C4-2B (cell line): ENCODE measurements around the gene WDR7.

Source experiments
- H3K27ac ChIP-seq: fragments of 450-650 bp; 2 replicates; pipeline ENCODE4 v1.5.1; 2017
- ZFX ChIP-seq: fragments of 450-650 bp; IDR thresholded peaks from 2 replicates; pipeline ENCODE4 v1.6.1; 2017
- TF ChIP-seq, protein P1 (sequence below): fragments of 450-650 bp; conservative IDR thresholded peaks from 2 replicates; pipeline ENCODE4 v1.5.1; 2017; ENCODE audit warnings: mild to moderate bottlenecking

The WDR7 gene

DNA sequence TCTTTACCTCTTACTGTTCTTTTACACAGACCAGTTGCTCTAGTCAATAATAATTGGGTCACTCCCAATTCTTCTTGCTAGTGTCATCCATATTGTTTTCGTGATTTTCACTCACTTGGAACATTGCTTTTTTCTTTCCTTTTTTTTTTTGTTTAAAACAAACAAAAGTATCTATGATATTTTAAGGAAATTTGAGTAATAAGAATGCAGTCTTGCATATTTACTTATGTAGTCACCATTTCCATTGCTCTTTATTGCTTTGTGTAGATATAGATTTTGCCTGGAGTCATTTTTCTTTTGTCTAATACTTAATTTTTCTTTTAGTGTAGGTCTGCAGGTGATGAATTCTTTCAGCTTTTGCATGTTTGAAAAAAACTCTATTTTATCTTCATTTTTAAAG lies 71.9 kb downstream of the WDR7 start:
- H3K27ac ChIP-seq: no peak overlapping the region
- TF ChIP-seq, protein P1, sequence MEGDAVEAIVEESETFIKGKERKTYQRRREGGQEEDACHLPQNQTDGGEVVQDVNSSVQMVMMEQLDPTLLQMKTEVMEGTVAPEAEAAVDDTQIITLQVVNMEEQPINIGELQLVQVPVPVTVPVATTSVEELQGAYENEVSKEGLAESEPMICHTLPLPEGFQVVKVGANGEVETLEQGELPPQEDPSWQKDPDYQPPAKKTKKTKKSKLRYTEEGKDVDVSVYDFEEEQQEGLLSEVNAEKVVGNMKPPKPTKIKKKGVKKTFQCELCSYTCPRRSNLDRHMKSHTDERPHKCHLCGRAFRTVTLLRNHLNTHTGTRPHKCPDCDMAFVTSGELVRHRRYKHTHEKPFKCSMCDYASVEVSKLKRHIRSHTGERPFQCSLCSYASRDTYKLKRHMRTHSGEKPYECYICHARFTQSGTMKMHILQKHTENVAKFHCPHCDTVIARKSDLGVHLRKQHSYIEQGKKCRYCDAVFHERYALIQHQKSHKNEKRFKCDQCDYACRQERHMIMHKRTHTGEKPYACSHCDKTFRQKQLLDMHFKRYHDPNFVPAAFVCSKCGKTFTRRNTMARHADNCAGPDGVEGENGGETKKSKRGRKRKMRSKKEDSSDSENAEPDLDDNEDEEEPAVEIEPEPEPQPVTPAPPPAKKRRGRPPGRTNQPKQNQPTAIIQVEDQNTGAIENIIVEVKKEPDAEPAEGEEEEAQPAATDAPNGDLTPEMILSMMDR: no peak
- TF ChIP-seq ZFX: no peak

DNA sequence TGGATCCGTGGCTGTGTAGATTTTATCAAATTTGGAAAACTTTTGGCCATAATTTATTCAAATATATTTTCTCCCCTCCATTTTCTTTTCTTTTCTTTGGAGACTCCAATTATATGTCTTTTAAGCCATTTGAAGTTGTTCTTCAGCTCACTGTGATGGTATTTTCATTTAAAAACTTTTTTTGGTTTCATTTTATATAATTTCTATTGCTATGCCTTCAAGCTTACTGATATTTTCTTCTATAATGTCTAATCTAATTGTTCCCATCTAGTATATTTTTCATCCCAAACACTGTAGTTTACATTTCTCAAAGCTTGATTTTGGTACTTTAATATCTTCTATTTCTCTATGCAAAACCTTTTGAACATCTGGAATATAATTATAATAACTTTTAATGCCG lies 72.5 kb downstream of the WDR7 start:
- TF ChIP-seq, protein P1: no peak
- no peak for TF ChIP-seq ZFX
- H3K27ac ChIP-seq: no peak overlapping the region

DNA sequence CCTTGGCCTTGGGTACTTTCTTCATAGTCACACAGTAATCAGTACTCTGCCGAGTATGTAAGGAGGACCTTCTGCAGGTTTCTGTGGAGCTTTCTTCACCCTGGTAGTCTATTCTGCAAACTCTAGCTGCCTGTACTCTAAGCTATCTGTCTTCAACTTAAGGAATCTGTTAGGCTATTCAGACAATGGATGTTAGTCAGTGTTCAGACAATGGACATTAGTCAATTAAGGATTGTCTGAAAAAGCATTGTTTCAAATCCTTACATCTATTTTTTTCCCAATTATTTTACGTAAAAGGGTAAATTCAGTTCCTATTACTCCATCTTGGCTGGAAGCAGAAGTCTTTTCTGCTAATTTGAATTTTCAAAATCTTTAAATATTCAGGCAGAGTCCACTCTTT lies 75.7 kb downstream of the WDR7 start:
- no peak overlapping the region for H3K27ac ChIP-seq
- TF ChIP-seq, protein P1: no peak
- no peak for TF ChIP-seq ZFX

DNA sequence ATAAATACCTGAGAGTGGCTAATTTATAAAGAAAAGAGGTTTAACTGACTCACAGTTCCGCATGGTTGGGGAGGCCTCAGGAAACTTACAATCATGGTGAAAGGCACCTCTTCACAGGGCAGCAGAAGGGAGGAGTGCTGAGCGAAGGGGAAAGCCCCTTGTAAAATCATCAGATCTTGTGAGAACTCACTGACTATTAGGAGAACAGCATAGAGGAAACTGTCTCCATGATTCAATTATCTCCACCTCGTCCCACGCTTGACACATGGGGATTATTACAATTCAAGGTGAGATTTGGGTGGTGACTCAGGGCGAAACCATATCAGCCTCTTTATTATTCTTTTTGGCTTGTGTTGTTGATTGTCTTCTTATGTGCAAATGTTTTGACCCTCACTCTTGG lies 76.2 kb downstream of the WDR7 start:
- TF ChIP-seq ZFX: no peak
- TF ChIP-seq, protein P1: no peak
- H3K27ac ChIP-seq: no peak overlapping the region

DNA sequence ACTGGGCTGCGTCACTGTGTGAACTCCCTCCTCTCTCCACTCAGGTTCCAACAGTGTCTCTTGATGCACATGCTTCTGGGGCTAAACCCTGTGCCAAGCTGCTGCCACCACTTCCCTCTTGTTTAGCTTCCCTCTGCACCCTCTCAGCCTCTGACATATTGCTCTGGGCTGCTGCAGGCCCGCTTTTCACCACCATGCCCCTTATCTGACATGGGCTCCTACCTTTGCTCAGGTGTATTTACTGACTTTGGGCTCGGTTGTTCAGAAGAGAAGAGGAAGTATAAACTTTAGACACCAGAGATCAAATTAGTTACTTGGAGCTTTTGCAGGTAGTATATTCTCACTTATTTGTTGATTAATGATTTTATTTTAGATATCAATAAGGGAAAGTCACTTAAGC lies 77.6 kb downstream of the WDR7 start:
- no peak for TF ChIP-seq ZFX
- TF ChIP-seq, protein P1: no peak
- no peak overlapping the region for H3K27ac ChIP-seq

DNA sequence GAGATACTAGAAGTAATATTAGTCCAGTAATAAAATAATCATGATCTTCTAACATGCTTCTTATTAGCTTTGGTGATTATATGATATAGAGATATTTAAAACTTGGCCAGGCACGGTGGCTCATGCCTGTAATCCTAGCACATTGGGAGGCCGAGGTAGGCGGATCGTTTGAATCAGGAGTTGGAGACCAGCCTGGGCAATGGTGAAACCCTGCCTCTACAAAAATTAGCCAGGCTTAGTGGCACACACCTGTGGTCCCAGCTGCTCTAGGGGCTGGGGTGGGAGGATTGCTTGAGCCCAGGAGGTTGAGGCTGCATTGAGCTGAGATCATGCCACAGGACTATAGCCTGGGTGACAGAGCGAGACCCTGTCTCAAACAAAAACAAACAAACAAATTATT lies 87.0 kb downstream of the WDR7 start:
- no peak for TF ChIP-seq ZFX
- TF ChIP-seq, protein P1: no peak
- H3K27ac ChIP-seq: no peak overlapping the region

DNA sequence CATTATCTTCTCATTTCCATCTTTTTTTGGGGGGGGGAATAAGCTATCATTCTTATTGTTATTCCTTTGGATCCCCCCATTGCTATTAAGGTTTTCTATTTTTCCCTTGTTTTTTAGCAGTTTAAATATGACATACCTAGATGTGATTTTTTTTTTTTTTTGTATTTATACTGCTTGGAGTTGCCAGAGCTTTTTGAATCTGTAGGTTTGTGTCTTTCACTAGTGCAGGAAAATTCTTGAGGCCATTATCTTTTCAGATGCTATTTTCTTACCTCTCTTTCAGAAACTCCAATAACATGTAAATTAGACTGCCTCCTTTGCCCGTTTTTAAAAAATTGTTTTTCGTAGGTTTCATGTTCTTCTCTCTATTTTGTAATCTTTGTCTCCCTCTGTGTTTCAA lies 88.6 kb downstream of the WDR7 start:
- no peak for TF ChIP-seq ZFX
- TF ChIP-seq, protein P1: no peak
- no peak overlapping the region for H3K27ac ChIP-seq
